Ascending aorta (tissue), 2 donors: ENCODE measurements around the gene APBA2. TPM values are rescaled to one million over a fixed set of nuclear protein-coding genes. Genes with fewer than 3 reads are reported as not detected.

ENCODE experiments used
- DNase-seq, 2 donors: peaks; one replicate each; pipeline ENCODE4 v3.0.0-alpha.2; 2019; ENCODE audit warnings: low spot score in 2 of 2
- H3K27ac ChIP-seq, 2 donors: fragments of 200-600 bp; sonication (generic); one replicate each; pipeline ENCODE4 v1.5.1; 2016 to 2017; ENCODE audit warnings: mild to moderate bottlenecking in 1 of 2
- H3K27me3 ChIP-seq: fragments of 200-600 bp; sonication (generic); one replicate; pipeline ENCODE4 v1.5.1; 2017
- H3K36me3 ChIP-seq, 2 donors: fragments of 200-600 bp; sonication (generic); one replicate each; pipeline ENCODE4 v1.5.1; 2016
- H3K4me1 ChIP-seq, 2 donors: fragments of 200-600 bp; sonication (generic); one replicate each; pipeline ENCODE4 v1.5.1; 2016 to 2017; ENCODE audit warnings: mild to moderate bottlenecking in 1 of 2
- H3K4me3 ChIP-seq, 2 donors: fragments of 200-600 bp; sonication (generic); one replicate each; pipeline ENCODE4 v1.5.1; 2016 to 2017; ENCODE audit warnings: mild to moderate bottlenecking in 1 of 2
- H3K9me3 ChIP-seq, 2 donors: fragments of 200-600 bp; sonication (generic); one replicate each; pipeline ENCODE4 v1.5.1; 2016
- CTCF ChIP-seq, 3 experiments: fragments of 200-600 bp in 2 of 3; fragments of 450-650 bp in 1 of 3; sonication (generic) in 2 of 3; IDR thresholded peaks; one replicate each; pipeline ENCODE4 v1.5.1; 2016 to 2019; ENCODE audit warnings: antibody characterized with exemption in 3 of 3, mild to moderate bottlenecking in 1 of 3, moderate library complexity in 1 of 3
- intact Hi-C: fragments of 100-400 bp; cut with DNase I; formaldehyde crosslinking; loops from one replicate; pipeline ENCODE4 v1.15.1; 2023
- total RNA-seq: library from RNA; depleted of rRNA; stranded (reverse); fragments of >200 nt; gene quantifications from one replicate; pipeline ENCODE4 v1.1.0, GENCODE V29; 2016

Gene APBA2
- total RNA-seq, 1 donor from 2014 or later: 2.4 TPM

GRCh38 chr15:28981351-28981720 lies 95.6 kb downstream of the APBA2 start:
- H3K27me3 ChIP-seq: no peaks in the 10 kb centered on the region
- H3K4me1 ChIP-seq: no peaks in the 10 kb centered on the region
- no peak overlapping the region for H3K4me3 ChIP-seq
- intact Hi-C loops: no loop called here
- TF ChIP-seq CTCF (IDR thresholded peaks at IDR 0.05): no peak
- no peak overlapping the region for H3K27ac ChIP-seq
- DNase-seq: no peak
- H3K9me3 ChIP-seq: no peaks in the 10 kb centered on the region
- no peaks in the 10 kb centered on the region for H3K36me3 ChIP-seq

- Histone ChIP-seq H3K27me3 (no peaks in the 10 kb centered on the region), H3K36me3 (no peaks in the 10 kb centered on the region), H3K4me3 (no peak overlapping the region), H3K4me1 (no peaks in the 10 kb centered on the region), H3K27ac (no peak overlapping the region), H3K9me3 (no peaks in the 10 kb centered on the region)
- intact Hi-C loops: no loop called here
- DNase-seq: no peak
- no peak for TF ChIP-seq CTCF (IDR thresholded peaks at IDR 0.05)
Observed at GRCh38 chr15:28981921-28982320, 96.1 kb downstream of the APBA2 start.

- H3K27me3 ChIP-seq: no peaks in the 10 kb centered on the region
- H3K4me3 ChIP-seq: no peak overlapping the region
- DNase-seq: no peak
- no peaks in the 10 kb centered on the region for H3K9me3 ChIP-seq
- no peak for TF ChIP-seq CTCF (IDR thresholded peaks at IDR 0.05)
- H3K36me3 ChIP-seq: no peaks in the 10 kb centered on the region
- H3K27ac ChIP-seq: no peak overlapping the region
- intact Hi-C loops: no loop called here
- H3K4me1 ChIP-seq: no peaks in the 10 kb centered on the region
Observed at GRCh38 chr15:28982886-28983285, 97.1 kb downstream of the APBA2 start.

- intact Hi-C loops: no loop called here
- no peak for TF ChIP-seq CTCF (IDR thresholded peaks at IDR 0.05)
- DNase-seq: no peak
- no peak overlapping the region for H3K4me3 ChIP-seq
- no peak overlapping the region for H3K27ac ChIP-seq
- H3K36me3 ChIP-seq: no peaks in the 10 kb centered on the region
- H3K27me3 ChIP-seq: no peaks in the 10 kb centered on the region
- no peaks in the 10 kb centered on the region for H3K4me1 ChIP-seq
- no peaks in the 10 kb centered on the region for H3K9me3 ChIP-seq
Observed at GRCh38 chr15:28983432-28984311, 97.9 kb downstream of the APBA2 start.

- DNase-seq: no peak
- H3K27ac ChIP-seq: no peak overlapping the region
Observed at GRCh38 chr15:28984421-28985315, 98.9 kb downstream of the APBA2 start.

More at GRCh38 chr15:28984421-28985315, 98.9 kb downstream of the APBA2 start:
- Histone ChIP-seq H3K27me3 (no peaks in the 10 kb centered on the region), H3K4me3 (no peak overlapping the region), H3K36me3 (no peaks in the 10 kb centered on the region), H3K4me1 (no peaks in the 10 kb centered on the region), H3K9me3 (no peaks in the 10 kb centered on the region)
- TF ChIP-seq CTCF (IDR thresholded peaks at IDR 0.05): no peak
- intact Hi-C loops: no loop called here
